CD4-positive, alpha-beta T cell treated with Interleukin-21 for 1 hour (primary cell): ENCODE results near the gene AP4B1.
"Not testable (repeated sequence)": the region's sequence is repeated elsewhere in the genome, so short reads cannot be mapped to it uniquely, and the experiment has no call there.

Experiments
- DNase-seq: peaks from one replicate; pipeline ENCODE4 v3.0.0-alpha.2; 2020

AP4B1 gene

GRCh38 chr1:113904674-113905434, at the start of gene AP4B1, which contains the start of gene DCLRE1B:
AP4B1 (minus strand) TSS chr1:113904799; CDS start chr1:113904717, 82 bp downstream.
DCLRE1B (plus strand) TSS chr1:113905326; CDS start chr1:113905587, 261 bp downstream.
- DNase-seq, result peak; percentile 99

- DNase-seq, result no peak
Observed at GRCh38 chr1:113951719-113952118, 47.1 kb upstream of the AP4B1 start.

GRCh38 chr1:113950908-113951307, 46.3 kb upstream of the AP4B1 start:
- no peak for DNase-seq

- DNase-seq, result peak; percentile 42
Observed at GRCh38 chr1:113949007-113949406, 44.4 kb upstream of the AP4B1 start.

GRCh38 chr1:113948151-113948550, 43.6 kb upstream of the AP4B1 start:
- not testable (repeated sequence) for DNase-seq

- DNase-seq, result peak; percentile 35
Observed at GRCh38 chr1:113947388-113948107, 42.9 kb upstream of the AP4B1 start.

GRCh38 chr1:113946678-113947387, 42.2 kb upstream of the AP4B1 start:
- DNase-seq, result no peak

- DNase-seq, result no peak
Observed at GRCh38 chr1:113946112-113946511, 41.5 kb upstream of the AP4B1 start.

GRCh38 chr1:113945329-113945728, 40.7 kb upstream of the AP4B1 start:
- no peak for DNase-seq

GRCh38 chr1:113943028-113943811, 38.6 kb upstream of the AP4B1 start:
- no peak for DNase-seq

- DNase-seq, result no peak
Observed at GRCh38 chr1:113942527-113942926, 37.9 kb upstream of the AP4B1 start.

- no peak for DNase-seq
Observed at GRCh38 chr1:113941245-113941559, 36.6 kb upstream of the AP4B1 start.

GRCh38 chr1:113940365-113941244, 36.0 kb upstream of the AP4B1 start:
- DNase-seq, result peak; percentile 69

GRCh38 chr1:113938192-113938591, 33.6 kb upstream of the AP4B1 start:
- DNase-seq, result no peak

- no peak for DNase-seq
Observed at GRCh38 chr1:113937146-113937545, 32.5 kb upstream of the AP4B1 start.

- DNase-seq, result peak; percentile 34
Observed at GRCh38 chr1:113935970-113936369, 31.4 kb upstream of the AP4B1 start.

- DNase-seq, result no peak
Observed at GRCh38 chr1:113935176-113935575, 30.6 kb upstream of the AP4B1 start.

GRCh38 chr1:113934511-113935055, 30.0 kb upstream of the AP4B1 start:
- no peak for DNase-seq

GRCh38 chr1:113934006-113934405, 29.4 kb upstream of the AP4B1 start:
- no peak for DNase-seq

- peak; percentile 67 for DNase-seq
Observed at GRCh38 chr1:113931451-113931851, 26.9 kb upstream of the AP4B1 start.

- peak; percentile 93 for DNase-seq
Observed at GRCh38 chr1:113930499-113931161, 26.0 kb upstream of the AP4B1 start.
